GM19043 (cell line): Measurements from ENCODE around the gene GPR68.

Experiments used
- ATAC-seq: cut with Tn5 transposase; IDR thresholded peaks from one replicate; pipeline ENCODE4 v1.9.1; 2021; ENCODE audit warnings: low read depth; ENCODE audit not compliant: unreplicated experiment

GPR68 gene, protein sequence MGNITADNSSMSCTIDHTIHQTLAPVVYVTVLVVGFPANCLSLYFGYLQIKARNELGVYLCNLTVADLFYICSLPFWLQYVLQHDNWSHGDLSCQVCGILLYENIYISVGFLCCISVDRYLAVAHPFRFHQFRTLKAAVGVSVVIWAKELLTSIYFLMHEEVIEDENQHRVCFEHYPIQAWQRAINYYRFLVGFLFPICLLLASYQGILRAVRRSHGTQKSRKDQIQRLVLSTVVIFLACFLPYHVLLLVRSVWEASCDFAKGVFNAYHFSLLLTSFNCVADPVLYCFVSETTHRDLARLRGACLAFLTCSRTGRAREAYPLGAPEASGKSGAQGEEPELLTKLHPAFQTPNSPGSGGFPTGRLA

DNA sequence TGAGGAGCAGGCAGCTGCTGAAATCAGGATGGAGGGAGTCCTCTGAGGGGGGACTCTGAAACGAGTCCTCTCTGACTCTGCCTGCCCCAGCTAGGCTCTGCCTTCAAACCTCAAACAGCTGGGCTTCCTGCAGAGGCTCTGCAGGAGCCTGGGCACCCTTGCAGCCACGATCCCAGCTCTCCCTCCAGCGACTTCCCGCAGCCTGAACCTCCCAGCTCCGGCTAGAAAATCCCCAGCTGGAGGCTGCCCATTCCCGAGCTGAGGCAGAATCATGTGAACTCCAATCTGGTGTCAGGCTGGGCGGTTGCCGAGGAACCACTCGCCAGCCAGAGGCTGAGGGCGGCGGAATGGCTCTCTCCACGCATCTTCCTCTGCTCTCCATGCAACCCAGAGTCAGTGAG is at the start of gene GPR68:
TSS of gene GPR68 (minus strand) at position 204 of the 401 bp plus-strand sequence. CDS start 9,654 bp downstream, outside the sequence.
- no peak for ATAC-seq

DNA sequence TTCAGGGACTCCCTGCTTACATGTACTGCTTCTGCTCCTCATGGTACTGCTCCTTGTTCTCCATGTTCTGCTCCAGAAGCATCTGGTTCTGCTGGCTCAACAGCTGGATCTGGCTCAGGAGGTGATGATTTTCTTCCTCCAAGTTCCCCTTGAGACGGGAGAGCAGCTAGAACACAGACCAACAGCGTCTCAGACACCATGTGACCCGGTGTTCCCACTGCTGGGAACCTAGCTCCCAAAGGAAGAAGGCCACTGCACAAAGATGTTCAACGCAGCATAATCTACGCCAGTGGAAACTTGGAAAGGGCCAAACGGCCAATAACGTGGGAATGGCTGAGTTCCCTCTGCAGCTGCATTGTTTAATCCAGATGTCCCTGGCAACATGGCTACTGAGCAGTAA is 49.6 kb upstream of the GPR68 start:
- no peak for ATAC-seq

DNA sequence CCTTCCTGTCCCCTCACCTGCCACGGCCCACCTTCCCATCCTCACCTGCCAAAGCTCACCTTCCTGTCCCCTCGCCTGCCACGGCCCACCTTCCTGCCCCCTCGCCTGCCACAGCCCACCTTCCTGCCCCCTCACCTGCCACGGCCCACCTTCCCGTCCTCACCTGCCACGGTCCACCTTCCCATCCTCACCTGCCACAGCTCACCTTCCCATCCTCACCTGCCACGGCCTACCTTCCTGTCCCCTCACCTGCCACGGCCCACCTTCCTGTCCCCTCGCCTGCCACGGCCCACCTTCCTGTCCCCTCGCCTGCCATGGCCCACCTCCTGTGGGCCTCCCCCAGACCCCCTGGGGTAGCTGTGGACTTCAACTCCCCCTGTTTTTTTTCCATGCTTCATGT is 48.8 kb upstream of the GPR68 start:
- no peak for ATAC-seq

DNA sequence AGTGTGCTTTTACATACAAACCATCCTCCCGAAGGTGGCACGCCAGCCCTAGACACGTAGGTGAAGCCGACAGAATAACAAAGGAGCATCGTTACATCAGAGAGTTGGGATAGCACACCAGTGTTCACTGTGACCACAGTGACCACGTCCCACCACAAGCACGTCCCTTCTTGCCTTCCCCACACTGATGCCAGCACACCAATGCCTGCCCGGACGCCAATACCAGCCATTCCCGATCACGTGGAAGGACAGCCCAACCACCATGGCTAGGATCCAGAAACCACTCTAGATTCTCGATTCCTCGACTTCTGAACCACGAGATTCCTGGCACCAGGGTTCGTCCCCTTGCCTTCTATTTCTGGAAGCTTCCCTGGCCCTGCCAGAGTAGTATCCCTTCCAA is 48.0 kb upstream of the GPR68 start:
- no peak for ATAC-seq

DNA sequence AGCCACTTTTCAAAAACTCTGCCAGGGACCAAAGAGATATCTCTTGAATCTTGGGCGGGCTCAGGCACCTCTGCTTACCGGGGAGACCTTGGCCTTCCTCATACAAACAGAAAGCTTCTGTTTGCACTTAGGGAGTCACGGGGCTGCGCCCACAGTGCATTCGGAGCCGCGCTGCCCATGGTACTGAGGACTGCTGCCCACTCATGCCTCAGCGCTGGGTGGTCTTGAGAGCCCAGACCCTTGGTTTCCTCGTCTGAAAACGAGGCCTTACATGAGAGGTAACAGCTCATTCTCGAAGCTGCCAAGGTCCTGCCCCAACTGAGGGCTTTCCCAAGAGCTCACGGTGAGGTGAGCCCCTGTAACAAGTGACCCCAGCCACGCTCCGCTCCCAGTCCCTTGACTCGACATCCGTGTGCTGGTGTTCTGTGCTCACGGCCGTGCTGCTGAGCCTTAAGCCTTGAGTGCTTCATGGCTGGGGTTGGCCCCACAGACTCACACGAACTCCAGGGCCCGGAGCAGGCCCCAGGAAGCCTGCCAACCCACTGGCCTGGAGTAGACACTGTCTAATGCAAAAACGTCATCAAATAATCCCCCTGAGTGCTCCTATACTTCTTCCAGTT is 47.4 kb upstream of the GPR68 start:
- ATAC-seq = no peak

DNA sequence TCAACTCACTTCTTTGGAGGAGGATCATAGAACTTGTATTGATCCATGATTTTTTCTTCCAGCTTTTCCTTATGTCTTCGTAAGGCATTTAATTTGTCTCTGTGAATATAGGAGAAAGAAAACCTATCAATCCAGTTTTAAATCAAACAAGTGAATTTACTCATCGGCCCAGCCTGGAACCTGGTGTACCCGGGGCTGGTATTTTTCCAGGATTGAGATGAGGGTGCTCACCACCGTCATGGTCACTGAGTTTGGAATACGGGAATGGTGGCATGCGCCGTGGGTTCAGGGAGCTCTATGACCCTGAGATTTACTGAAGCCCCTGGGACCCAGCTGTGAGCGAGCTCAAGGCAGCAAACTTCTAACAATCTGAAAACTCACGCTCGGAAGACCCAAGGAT is 46.5 kb upstream of the GPR68 start:
- no peak for ATAC-seq

DNA sequence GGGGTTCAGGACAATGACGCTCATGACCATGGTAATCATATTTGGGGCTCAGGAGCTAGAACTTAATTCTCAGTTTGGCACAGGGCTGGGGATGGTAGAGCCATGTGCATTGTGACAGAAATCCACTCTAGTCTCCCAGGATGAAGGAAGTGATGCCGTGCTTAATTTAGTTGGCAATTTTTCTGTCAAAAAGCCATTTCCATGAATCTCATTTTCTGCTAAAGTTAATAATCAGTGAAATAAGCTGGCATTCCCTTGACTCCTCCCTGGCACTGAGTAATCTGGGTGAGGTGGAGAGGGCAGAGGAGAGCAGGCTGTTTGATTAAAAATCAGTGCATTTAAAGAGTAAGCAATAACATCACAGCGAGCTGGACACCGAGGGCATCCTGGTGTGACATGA is 45.0 kb upstream of the GPR68 start:
- no peak for ATAC-seq

DNA sequence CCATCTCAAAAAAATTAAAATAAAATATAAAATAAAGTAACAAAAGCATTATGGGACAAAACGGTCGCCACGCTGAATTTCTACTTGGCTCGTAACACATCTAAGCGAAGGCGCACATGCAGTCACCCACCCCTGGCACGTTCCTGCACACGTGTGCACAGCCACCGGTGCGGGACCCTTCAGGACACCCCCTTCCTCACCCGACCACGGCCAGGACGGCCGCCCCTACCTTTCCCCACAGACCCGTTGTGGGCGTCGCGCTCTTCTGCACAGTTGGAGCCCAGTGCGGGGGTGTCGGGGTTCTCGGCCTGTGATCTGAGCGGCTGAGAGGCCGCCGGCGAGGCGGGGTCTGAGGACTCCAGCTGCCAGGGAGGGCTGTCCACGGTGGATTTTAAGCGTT is 44.4 kb upstream of the GPR68 start:
- ATAC-seq = no peak

DNA sequence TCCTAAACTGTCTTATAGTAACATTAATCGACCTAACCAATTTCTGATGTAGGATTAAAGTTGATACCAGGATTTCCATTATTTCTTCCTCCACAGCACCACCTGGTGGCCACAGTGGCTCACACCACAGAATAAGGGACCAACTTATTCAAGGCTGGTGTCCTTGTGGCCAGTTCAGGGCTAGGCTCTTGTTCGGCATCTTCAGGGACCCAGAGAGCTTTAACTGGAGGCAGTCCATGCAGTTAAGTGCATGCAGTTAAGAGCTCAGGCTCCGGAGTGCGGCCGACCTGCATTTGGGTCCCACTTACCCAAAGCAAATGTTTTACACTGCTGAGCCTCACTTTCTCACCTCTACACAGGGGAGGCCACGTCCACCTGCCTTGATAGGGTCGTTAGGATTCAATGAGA is 42.0 kb upstream of the GPR68 start:
- no peak for ATAC-seq

DNA sequence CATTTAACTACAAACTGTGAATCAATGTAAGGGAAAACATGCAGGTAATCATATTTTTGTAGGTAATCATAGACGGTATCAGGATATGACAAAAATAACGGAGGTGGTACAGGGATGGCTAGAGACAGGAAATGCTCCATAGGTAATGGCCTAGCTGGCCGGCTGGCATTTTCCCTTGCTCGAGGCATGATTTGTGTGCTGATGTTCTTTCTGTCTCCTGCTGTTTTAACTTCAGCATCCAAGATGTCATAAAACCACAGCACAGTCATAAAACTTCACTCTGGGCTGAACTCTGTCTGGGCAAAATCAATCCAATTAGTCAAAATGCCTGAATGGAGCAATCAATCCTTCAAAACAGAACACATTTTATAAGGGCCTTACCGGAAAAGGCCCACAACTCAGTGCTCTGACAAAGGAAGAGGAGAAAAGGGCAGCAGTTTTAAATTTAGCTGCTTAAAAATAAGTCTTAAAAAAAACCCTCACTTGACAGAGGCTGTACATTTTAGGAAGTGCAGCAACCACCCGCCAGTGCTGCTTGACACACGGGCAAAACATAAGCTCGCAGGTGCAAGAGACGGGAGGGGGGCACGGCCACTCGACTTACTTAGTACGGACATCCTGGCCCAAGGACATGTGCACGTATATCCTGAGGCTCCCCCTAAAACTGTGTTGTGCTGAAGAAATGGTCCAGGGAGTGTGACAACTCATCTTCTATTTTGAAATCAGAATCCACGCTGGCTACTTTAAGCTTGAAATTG is 40.5 kb upstream of the GPR68 start:
- no peak for ATAC-seq

DNA sequence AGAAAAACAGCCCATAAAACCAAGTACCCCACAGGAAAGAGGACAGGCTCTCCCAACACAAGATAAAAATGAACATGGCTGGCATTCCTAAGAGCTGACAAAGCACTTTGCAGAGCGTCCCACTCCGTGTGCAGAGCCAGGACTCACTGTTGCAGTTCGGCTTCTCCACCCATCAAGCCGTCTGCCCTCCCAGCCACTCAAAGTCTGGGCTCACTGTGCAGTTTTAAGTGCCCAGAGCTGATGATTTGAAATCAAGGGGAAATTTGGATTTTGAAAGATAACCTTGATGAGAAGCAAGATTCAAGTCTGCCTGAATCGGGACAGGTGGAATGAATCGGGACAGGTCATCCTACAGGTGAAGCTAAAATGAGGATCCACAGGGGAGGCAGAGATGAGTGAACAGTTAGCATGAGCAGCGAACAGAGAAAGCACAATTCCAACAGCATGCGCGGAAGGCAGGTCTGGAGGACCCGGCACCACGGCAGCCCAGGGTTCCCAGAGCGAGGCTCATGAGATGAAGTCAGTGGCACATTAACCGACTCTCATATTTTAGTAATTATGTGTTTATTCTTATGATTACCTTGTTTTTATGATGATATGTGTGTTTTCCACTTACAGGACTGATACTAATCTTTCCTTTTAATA is 39.8 kb upstream of the GPR68 start:
- no peak for ATAC-seq

DNA sequence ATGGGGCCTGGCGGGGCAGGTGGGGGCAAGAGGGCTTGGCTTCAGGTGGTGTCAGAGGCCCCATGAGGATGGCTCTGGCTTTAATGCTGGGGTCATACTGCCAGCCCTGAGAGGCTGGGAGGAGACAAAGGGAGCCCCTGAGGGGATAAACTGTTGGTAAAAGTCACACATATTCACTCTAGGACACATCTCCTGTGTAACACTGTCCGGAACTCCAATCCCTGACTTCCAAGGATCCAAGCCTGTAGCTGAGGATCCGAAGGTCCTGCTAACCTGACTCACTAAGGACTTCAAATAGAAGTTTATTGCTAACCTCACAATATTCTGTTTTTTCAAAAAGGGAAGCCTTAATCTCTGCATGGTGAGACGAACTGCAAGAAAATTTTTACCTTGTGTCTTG is 39.2 kb upstream of the GPR68 start:
- ATAC-seq = no peak

DNA sequence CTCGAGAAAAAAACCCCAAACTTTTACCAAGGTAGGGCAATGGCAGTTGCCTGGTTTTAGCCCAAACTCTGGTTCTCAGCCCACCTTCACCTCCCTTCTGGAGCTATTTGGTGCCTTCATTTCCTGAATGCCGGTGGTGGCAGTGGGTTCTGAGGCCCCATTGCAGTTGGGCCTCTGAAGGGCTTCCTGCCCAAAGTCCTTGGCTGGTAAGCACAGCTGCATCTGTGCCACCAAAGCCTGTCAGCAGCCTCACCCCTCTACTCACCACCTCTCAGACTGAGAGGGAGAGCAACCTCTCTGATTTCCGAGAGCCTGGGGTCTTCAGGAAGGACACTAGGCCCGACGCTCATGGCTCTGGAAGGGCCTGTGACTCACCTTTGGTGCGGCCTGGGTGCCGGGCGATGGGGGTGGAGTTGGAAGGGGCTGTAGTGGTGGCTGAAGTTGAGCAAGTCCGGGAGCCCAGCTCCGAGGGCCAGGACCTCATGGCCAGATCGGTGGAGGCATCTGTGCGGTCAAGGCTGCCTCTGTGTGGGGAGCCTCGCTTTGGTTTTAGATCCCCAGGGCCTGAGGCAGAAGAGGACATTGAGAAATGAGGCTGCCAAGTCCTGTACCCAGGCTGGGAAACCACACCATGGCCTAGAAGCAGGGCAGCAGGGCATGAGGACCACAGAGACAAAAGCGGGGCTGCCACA is 38.6 kb upstream of the GPR68 start:
- no peak for ATAC-seq

DNA sequence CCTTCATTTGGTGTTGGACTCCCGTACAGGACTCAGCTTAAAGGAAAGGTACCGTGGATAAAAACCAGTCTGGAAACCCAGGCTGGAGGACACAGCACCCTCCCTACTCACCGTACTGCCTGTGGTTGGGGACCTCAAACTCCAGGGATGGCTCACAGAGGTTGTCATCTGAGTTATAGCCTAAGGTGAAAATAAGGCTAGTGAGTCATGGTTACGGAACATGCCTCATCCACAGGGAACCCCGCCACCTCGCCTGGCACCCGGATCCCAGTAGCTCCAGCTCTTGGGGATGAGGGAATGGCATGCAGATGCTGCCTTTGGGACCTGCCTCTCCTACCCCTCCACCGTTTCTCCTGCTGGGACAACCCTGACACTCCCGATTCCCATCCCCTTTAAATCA is 36.8 kb upstream of the GPR68 start:
- ATAC-seq = no peak

DNA sequence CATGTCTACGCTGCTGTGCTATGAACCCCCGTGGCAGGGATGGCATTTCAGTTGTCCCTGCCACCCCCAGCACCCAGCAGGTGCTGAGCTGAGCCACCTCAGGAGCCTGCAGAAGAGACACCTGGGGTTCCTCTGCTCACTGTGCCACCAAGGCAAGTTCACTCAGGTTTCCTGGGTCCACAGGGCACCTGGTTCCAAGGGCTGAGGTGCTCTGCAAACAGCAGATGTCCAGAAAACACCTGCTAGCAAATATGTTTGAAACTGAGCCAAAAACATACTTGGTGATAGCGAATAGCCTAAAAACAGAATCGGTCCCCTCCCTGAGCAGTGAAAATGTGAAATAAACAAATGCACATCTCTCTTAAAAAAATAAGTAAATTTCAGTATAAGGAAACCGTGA is 35.6 kb upstream of the GPR68 start:
- ATAC-seq = no peak

DNA sequence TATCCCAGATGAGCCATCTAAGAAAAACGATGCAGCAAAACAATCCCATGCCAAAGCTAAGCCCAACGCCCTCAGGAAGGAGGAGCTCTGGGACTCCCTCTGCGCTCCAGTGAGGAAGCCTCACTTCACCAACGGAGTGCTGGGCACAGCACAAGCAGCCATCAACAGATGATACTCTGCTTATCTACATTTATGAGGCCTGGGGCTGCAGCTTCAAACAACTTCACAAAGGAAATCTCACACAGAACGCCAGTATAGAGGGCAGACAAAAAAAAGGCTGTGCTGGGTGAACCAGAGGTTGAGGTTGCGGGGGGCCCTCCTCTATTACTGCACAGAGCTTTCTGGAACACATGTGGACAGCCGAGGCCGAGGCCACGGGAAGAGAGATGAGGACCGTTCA is 34.9 kb upstream of the GPR68 start:
- no peak for ATAC-seq

DNA sequence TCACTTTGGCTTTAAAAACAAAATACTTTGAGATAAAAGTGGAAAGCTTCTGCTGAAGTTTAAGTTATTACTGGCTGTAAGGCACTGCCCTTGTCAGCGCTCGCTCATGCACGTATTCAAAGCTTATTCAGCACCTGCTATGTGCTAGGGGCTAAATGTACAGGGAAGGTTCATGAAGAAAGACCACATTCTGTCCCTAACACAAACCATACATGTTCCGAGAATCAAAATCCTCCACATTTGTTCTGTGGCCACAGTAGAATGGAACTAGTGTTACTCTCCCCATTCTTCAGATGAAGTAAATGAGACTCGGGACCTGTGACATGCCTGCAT is 33.8 kb upstream of the GPR68 start:
- ATAC-seq = no peak

DNA sequence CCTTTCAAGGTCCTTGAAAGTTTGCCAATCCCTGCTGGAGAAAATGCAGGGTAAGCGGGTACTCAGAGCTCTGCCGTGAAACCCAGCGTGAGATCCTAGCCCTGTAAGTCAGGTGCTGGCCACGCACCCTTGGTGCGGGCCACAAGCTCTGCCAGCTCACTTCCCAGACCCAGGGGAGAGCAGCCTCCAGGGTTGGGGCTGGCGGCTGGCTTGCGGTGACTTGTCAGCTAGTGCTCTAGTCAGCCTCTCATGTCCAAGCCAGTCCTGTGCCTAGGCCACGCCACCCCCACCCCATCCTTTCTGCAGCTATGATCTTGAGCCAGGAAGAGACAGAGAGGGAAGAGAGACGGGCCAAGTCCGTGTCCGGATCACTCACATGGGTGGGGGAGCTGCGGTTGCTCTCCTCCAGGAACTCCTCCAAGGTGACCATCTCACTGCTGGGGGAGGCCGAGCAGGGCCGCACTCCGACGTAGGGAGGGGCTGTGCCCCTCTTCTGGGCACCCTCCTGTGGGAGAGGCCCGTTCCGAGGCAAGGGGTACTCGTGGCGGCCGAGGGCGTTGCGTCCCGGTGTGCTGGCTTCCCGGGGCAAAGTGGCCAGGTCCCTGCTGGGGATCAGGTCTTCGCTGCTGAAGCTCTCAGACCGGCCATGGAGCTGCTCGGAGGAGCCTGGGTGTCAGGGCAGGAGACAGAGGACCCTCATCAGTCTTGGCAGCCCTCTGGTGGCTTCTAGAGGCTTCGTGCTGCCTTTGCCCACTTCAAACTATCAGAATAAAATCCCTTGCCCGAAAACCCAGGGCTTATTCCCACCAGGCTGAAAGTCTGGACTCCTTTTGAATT is 33.3 kb upstream of the GPR68 start:
- ATAC-seq = no peak

DNA sequence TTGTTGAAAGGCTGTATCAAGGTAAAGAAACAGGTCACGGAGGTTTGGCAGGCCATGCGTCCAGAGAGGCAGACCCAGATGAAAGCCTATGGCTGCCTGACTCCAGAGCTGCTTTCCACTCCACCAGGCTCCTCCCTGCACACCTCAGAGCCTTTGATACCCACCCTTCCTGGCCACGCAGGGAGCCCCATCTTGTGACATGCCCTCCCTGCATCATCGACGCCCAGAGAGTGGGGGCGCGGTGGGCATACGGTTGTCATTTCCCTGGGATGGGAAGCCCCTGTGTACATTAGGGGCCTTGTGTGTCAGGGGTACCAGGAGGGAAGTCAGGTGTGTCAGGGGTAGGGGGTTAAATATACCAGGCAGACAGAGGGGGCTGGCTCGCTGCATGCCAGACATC is 30.3 kb upstream of the GPR68 start:
- ATAC-seq = no peak

DNA sequence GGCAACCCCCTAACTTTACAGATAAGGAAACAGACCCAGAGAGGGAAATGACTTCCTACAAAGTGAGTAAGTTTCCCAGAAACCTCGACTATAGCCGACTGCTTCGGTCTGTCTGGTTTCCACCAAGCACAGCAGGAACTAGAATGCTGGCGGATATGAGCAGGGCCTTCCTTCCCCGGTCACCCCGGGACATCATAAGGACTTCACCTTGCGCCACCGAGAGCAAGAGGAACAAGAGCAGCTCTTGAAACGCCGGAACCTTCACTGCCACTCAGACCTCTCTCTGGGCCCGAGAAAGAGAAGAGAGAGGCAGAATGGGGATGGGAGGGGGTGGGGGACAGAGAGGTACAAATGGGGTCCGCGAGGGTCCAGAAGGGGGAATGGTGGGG is 29.4 kb upstream of the GPR68 start:
- ATAC-seq = no peak
